GM18526 (cell line): ENCODE data around the gene TMED7.

ENCODE experiments used
- POLR2A ChIP-seq: IDR thresholded peaks from 3 replicates; pipeline ENCODE4 v1.6.1; 2011; ENCODE audit not compliant: insufficient read length; ENCODE audit errors: extremely low read depth

The TMED7 gene

DNA sequence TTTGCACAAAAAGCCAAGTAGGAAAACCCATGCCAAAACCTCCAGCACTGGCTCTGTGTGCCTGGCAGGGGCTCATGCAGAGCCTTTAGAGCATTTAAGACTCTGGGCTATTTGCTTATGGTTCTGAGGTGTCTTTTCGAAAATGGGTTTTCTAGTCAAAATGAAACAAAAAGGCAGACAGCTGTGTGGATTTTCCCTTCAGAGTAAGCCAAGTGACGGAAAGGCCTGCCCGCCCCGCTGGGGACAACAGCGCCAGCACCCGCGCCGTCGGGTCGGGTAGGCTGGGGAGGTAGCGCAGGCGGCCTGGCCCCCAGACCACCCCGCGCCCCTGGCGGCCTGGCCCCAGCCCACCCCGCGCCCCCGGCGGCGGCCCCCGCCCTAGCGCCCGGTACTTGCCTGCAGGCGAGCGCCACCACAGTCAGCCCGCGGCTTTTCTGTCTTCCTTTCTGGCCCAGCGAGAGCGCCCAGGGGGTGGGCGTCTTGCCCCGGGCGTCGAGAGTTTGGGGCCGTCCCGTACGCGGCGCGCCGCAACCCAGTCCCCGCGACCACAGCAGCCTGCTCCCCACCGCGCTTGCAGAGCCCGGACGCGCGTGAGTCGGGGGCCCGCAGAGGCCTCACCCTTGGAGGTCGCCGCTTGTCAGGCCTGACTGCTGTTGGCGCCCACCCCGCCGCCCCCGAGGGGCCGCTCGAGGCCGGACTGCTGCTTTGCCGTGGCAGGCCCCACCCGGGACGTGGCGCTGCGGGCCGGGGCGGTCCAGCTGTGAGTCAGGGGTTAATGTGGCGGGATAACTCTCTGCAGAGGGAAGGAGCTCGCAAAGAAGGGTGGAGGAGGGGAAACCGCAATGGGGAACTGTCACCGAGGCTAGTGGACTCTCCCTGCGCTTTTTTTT, 23.9 kb downstream of the TMED7 start, which contains the start of gene TICAM2:
TSS of gene TICAM2 (minus strand) at position 779 of the 890 bp plus-strand sequence. CDS start 21,223 bp downstream, outside the sequence.
- TF ChIP-seq POLR2A, result peak; percentile 69

DNA sequence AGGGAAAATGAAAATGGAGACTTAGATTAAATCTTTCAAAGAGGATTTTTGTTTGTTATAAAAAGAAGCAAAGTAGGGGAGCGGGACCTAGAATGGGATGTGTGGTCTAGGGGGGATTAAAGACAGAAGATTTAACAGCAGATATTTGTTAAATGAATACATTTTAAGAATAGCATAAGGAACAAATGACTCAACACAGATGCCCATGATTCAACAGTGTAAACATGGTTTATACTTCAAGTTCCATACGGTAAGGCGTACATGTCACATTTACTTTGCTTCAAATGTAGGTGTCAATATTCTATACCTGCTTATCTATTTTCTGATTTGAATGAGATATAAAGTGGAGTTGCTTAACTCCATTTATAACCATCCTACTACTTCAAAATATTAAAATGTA, 25.1 kb downstream of the TMED7 start:
- no peak for TF ChIP-seq POLR2A

DNA sequence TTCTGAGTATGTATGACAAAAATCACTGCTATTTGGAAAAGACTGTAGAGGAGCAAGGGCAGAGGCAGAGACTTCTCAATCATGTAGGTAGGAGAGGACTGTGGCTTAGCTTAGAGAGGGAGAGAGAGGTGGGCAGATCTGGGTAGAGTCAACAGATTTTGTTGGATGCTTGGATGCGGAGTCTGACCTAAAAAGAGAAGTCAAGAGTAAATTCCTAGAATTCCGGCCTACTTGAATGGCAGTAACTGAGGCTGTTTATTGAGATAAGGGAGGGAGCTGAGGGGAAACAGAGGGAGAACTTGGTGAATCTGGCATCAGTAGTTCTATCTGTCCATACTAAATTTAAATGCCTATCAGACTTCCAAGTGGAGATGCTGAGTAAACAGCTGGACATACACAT, 25.9 kb downstream of the TMED7 start:
- TF ChIP-seq POLR2A, result no peak

DNA sequence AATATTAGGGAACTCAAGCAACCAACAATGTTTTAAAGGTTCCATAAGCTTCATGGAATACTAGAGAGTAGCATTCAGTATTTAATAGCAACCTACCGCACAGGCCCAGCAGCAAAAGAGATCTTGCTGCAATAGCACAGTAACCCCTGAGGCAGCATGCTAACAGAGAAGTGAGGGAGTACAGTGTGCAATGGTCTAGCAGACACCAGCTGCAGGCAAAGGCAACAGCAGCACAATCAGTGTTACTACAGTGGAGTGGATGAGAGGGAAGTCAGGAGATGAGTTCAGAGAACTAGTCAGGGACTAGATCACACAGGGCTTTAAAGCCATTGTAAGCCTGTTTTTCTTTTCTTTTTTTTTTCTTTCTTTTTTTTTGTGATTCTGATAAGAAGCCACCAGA, 26.3 kb downstream of the TMED7 start:
- no peak for TF ChIP-seq POLR2A

DNA sequence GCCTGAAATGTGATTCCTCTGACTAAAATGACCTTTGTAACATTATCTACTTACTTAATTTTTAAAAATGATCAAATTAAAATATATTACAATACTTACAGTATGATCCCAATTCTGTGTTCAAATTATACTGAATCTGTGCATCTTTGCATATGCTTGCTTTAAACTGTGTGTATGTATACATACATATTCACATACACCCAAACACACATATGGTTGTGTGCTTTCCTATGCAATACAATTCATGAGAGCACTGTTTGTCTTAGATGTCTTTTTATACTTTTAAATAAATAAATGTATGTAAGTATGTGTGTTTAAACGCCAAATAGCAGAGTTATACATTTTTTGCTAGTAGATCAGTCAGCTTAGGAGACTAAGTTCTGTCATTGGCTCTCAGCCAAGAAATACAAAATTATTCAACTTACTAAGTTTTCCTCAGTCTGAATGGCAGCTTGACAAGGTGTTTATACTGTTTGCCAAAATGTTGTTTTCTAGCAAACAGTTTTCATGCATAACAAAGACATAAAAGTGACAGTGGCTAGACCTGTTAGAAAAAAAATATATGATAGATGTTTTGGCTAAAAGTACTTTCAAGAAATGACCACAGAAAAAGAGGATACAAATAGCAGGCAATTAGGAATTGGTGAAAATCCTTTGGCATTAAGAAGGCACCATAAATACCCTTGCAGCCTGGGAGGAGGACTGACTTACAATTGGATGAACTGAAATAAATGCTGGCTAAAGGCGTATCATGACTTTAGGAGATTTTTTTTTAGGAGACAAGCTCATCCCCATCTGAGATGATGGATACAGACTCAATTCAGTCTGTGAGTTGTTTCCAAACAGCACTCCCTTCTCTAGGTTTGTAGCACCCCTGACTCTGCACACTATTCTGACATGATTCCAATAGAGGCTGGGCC, 31.4 kb downstream of the TMED7 start:
- TF ChIP-seq POLR2A, result no peak

DNA sequence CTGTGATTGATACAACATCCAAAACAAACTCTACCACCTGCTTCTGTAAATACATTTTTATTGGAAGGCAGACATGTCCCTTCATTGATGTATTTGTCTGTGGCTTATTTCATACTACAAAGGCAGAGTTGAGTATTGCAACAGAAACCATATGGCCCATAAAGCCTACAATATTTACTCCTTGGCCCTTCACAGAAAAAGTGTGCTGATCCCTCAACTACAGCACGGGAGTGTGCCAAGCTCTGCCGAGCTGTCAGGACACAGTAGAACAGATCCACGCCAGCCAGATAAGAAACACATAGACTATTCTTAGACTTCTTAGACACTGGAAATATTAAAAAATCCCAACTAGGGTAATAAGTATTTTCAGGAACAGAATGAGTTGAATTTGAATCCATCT, 36.8 kb downstream of the TMED7 start:
- no peak for TF ChIP-seq POLR2A

DNA sequence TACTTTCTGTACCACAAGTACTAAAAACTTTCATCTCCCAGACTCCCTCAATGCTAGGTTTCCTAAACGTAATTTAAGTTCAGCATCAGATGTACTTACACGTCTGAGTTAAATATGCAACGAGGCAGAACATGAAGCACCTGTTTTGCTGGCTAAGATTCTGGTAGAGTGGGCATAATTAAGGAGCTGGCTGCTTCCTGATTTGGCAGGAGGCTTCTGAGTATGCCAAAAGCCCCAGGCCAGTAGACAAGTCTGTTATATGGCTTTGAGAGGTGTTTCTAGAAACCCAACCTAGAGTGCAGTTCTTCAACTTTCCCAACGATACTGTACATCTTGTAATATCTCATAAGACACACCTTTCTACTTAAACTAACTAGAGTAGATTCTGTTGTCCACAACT, 37.2 kb downstream of the TMED7 start:
- TF ChIP-seq POLR2A, result no peak

DNA sequence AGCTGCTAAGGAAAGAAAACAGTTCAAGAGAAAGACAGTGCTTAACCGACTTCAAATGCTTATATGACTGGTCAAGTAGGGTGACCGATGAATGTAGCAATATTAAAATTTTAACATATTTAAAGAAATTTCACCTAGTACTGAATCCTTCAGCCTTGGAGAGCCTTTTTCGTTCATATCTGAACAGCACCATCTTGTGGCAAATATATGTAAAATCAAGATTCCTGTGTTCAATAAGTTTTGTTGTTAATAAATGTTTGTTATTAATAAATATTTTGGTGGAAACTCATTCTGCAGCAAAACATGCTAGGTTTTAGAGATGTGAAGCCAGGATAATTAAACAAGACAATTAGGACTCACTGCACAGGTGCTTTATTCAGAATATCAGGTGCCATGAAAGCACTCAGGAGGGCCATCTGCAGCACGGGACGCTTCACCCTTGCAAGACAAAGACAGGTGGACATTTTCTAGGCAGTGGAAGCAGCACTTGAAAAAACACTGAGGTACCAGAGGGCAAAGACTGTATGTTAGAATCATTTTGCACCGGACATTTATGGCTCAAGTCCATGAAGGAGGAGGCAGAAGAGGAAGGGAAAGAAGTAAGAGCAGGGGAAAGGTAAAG, 39.2 kb downstream of the TMED7 start:
- TF ChIP-seq POLR2A, result no peak

DNA sequence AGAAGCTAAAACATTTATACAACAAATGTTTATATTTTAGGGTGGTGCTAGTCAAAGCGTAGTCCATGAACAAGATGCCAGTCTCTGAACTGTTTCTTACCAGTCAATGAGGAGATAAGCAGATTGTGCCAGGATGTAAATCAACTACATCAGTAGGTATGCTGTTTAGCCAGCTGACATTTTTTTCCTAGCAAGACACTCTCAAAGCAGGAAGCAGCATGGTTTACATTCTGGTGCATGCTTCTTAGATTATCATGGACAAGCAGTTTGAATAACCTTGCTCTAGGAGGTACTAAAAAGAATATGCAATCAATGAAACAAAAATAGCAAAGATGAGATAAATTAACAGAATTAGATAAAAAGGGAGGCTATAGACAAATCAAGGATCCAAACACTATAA, 40.6 kb downstream of the TMED7 start:
- no peak for TF ChIP-seq POLR2A

DNA sequence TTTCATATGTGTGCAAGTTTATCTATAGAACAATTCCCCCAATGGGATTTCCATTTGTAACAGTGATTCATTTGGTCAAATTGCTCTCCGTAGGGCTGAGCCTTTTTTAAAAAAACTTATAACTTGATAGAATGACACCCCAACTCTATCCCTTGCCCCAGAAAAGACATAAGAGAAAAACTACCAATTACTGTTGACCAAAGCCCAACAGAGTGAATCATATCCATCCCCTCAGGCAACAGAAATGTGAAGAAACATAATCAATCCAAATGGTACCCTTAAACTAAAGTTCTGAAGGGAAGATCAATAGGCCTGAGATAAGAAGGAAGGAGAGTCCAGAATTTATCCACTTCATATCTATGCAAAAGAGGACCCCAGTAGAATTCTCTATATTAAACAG, 41.3 kb downstream of the TMED7 start:
- no peak for TF ChIP-seq POLR2A

DNA sequence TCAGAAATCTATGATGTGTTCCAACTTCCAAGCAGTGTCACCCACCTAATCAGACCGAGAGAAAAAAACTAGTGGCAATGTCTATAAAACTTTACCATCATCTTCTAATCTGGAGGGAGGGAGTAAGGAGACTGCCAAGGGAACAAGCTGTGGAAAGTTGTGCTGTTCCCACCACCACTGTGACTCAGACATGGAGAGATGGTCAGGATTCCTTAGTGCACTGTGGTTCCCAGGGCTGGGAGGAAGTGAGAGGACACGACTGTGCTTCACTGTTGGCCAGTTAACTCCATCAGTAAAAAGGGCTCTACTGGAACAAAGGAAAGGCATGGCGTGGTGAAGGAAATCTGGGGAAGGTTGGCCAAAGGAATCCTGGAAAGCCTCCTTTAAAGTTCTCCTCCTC, 42.4 kb downstream of the TMED7 start:
- no peak for TF ChIP-seq POLR2A

DNA sequence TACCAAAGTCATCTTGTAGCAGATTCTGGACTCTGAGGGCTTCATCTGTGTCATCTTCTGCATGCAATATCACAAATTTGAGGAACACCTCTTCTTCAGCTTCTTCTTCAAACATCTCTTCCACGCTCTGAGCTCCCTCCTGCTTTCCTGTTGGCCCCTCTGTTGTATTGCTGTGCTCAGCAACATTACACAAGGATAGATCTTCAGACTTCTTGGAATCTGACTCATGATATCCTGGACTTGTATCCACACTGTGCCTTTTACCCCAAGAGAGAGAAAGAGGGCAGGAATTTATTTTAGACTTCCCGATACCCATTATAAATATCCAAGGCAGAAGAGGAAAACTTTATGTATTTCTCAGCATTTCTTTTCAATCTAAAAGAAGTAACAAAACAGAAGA, 44.9 kb downstream of the TMED7 start:
- no peak for TF ChIP-seq POLR2A

DNA sequence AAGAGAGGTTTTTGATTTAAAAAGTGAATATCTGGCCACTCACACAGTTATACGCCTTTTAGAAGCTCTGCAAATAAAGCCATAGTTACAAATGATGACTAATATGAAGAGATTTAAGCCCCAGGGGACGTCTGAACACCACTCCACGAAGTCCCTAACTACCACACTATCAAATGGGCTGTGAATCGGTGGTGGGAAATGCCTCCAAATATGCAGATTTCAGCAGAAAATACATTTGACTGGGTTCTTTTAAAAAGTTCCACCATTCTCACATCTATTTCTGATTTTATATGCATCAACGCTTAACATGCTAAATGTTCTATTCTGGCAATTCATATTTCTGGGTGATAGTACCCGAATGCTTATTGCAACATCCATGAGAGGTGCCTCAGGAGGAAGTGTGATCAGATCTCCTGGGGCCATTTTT, 46.1 kb downstream of the TMED7 start:
- no peak for TF ChIP-seq POLR2A

DNA sequence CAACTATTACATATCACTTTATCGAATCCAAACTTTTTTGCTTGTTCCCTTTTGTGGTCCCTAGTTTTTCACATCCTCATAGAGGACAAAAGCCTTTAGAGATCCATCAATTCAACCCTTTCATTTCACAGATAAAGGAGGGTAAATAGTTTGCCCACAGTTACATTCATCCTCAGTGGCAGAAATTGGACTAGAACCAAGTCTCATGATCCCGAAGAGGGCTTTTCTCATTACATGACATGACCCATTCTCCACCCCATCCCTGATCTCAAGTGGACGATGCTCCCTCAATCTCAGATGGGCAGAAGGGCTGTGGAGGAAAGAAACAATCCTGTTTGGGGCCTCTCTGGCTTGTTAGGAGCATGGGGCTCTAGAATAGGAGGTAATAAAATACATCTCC, 46.6 kb downstream of the TMED7 start:
- no peak for TF ChIP-seq POLR2A

DNA sequence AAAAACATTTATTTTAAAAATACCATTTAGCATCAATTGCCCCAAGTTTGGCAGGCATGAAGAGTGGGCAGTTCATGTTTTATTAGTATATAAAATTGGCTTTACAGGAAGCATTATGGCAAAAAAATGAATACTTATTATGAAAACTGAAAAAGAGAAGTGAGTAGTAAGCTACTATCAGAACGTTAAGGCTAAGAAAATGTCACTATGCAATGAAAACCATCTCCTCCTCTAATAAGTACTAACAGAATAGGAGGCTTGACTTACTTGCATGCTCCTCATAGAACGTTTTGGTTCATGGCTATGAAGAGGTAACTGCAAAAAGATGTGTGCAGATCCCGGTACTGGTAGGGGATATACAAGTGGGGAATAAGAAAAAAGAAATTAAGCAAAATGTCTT, 47.2 kb downstream of the TMED7 start:
- TF ChIP-seq POLR2A, result no peak

DNA sequence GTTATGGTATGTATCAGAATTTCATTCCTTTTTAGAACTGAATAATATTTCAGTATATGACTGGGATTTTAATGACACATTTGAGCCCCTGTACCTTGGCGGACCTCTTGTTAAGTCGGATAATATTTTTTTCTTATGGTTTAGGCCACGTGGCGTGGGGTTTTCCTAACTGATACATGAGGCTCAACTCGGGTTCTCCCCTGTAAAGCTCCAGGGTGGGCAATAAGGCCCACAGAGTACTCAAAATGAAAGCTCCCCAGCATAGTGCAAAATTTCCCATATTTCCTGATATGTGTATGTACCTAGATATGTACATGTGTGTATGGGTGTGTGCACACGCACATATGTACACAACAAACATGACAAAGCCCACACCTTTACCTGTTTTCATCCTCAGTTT, 48.1 kb downstream of the TMED7 start:
- no peak for TF ChIP-seq POLR2A

DNA sequence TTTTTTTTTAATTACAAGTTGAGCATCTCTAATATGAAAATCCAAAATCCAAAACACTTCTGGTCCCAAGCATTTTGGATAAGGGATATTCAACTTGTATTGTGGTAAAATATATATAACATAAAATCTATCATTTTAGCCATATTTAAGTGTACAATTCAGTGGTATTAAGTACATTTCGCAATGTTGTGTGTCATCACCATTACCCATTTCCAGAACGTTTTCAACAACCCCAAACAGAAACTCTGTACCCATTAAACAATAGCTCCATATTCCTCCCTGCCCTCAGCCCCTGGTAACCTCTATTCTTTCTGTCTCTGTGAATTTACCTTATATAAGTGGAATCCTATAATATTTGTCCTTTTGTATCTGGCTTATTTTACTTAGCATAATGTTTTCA, 48.5 kb downstream of the TMED7 start:
- TF ChIP-seq POLR2A, result no peak
